GM19455 (cell line): ENCODE results near the gene PCDHGB1.
A peak's percentile ranks its signal among the peaks of the same experiment; 100 is the strongest.
"Not testable (repeated sequence)": the region's sequence is repeated elsewhere in the genome, so short reads cannot be mapped to it uniquely, and the experiment has no call there.

ENCODE experiments used
- ATAC-seq: cut with Tn5 transposase; IDR thresholded peaks from one replicate; pipeline ENCODE4 v1.9.1; 2021; ENCODE audit not compliant: unreplicated experiment

PCDHGB1 gene

GRCh38 chr5:141349917-141350619 is at the start of gene PCDHGB1:
PCDHGB1 (plus strand) TSS chr5:141350099; CDS start chr5:141350261, 162 bp downstream.
- ATAC-seq: no peak

- ATAC-seq: no peak
Measured at GRCh38 chr5:141303756-141304155, 46.1 kb upstream of the PCDHGB1 start, which contains the start of gene SLC25A2. SLC25A2 (minus strand) TSS chr5:141304049; CDS start chr5:141303865, 184 bp downstream.

- no peak for ATAC-seq
Measured at GRCh38 chr5:141306630-141307029, 43.3 kb upstream of the PCDHGB1 start.

- ATAC-seq: no peak
Measured at GRCh38 chr5:141313711-141314110, 36.2 kb upstream of the PCDHGB1 start.

GRCh38 chr5:141316963-141317362 is 32.9 kb upstream of the PCDHGB1 start:
- ATAC-seq: not testable (repeated sequence)

GRCh38 chr5:141319202-141319601 is 30.7 kb upstream of the PCDHGB1 start:
- ATAC-seq: no peak

GRCh38 chr5:141319699-141320098 is 30.2 kb upstream of the PCDHGB1 start:
- no peak for ATAC-seq

- peak; percentile 94 for ATAC-seq
Measured at GRCh38 chr5:141320225-141321169, 29.4 kb upstream of the PCDHGB1 start, which contains the start of gene TAF7. TAF7 (minus strand) TSS chr5:141320784; CDS start chr5:141320044, 740 bp downstream.

GRCh38 chr5:141322261-141322660 is 27.6 kb upstream of the PCDHGB1 start:
- ATAC-seq: no peak

GRCh38 chr5:141326088-141326854 is 23.6 kb upstream of the PCDHGB1 start:
- peak; percentile 96 for ATAC-seq

- no peak for ATAC-seq
Measured at GRCh38 chr5:141328231-141328630, 21.7 kb upstream of the PCDHGB1 start.

GRCh38 chr5:141330299-141331080 is 19.4 kb upstream of the PCDHGB1 start, which contains the start of gene PCDHGA1:
PCDHGA1 (plus strand) TSS chr5:141330514.
- no peak for ATAC-seq

- not testable (repeated sequence) for ATAC-seq
Measured at GRCh38 chr5:141332571-141332970, 17.3 kb upstream of the PCDHGB1 start.

GRCh38 chr5:141338538-141339306 is 11.2 kb upstream of the PCDHGB1 start, which contains the start of gene PCDHGA2:
PCDHGA2 (plus strand) TSS chr5:141338760.
- no peak for ATAC-seq

- ATAC-seq: not testable (repeated sequence)
Measured at GRCh38 chr5:141340781-141341354, 9.0 kb upstream of the PCDHGB1 start.

- ATAC-seq: no peak
Measured at GRCh38 chr5:141342773-141343172, 7.1 kb upstream of the PCDHGB1 start.

GRCh38 chr5:141343242-141343952 is 6.5 kb upstream of the PCDHGB1 start, which contains the start of gene PCDHGA3:
PCDHGA3 (plus strand) TSS chr5:141343829; CDS start chr5:141344034, 205 bp downstream.
- ATAC-seq: no peak

- no peak for ATAC-seq
Measured at GRCh38 chr5:141343953-141344463, 5.9 kb upstream of the PCDHGB1 start.
